Fibroblast of lung (primary cell): Measurements from ENCODE around the gene SENP3.

Source experiments
- EZH2 ChIP-seq: IDR thresholded peaks from 2 replicates; pipeline ENCODE4 v1.5.1; 2012; ENCODE audit warnings: low read length, control low read depth, mild to moderate bottlenecking; ENCODE audit errors: missing control alignments
- TF ChIP-seq, protein P1 (sequence below), 2 donors: IDR thresholded peaks in 1 of 2; conservative IDR thresholded peaks in 1 of 2; 1 replicate in 1 of 2; 2 replicates in 1 of 2; pipeline ENCODE4 v1.5.1; 2011 to 2012; ENCODE audit warnings: low read length in 2 of 2, control low read depth in 1 of 2, inconsistent platforms in 1 of 2, low read depth in 1 of 2, mild to moderate bottlenecking in 1 of 2

DNA sequence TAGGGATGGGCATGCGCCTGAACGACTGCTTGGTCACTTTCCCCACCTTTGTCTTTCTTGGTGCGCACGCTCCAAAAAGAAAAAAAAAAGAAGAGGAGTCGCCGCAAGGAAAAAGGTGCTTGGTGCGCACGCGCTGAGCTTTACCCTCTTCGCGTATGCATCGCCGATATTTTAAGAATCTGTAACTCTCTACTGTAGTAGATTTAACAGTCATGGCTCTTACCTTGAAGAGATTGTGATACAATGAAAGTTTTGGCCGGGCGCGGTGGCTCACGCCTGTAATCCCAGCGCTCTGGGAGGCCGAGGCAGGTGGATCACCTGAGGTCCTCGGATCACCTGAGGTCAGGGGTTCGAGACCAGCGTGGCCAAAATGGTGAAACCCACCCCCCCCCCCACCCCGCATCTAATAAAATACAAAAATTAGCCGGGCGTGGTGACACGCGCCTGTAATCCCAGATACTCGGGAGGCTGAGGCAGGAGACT, 53.6 kb downstream of the SENP3 start:
- TF ChIP-seq, protein P1, sequence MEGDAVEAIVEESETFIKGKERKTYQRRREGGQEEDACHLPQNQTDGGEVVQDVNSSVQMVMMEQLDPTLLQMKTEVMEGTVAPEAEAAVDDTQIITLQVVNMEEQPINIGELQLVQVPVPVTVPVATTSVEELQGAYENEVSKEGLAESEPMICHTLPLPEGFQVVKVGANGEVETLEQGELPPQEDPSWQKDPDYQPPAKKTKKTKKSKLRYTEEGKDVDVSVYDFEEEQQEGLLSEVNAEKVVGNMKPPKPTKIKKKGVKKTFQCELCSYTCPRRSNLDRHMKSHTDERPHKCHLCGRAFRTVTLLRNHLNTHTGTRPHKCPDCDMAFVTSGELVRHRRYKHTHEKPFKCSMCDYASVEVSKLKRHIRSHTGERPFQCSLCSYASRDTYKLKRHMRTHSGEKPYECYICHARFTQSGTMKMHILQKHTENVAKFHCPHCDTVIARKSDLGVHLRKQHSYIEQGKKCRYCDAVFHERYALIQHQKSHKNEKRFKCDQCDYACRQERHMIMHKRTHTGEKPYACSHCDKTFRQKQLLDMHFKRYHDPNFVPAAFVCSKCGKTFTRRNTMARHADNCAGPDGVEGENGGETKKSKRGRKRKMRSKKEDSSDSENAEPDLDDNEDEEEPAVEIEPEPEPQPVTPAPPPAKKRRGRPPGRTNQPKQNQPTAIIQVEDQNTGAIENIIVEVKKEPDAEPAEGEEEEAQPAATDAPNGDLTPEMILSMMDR (conservative IDR thresholded peaks at IDR 0.05 in 1 of 2, IDR thresholded peaks at IDR 0.05 in 1 of 2; ENCODE audit: low read depth in 1 of 2, low read length in 2 of 2), result no peak
- no peak for TF ChIP-seq EZH2
